Measurements from ENCODE around the gene AEBP1.

Gene AEBP1

GRCh38 chr7:44076101-44076895 is 27.8 kb upstream of the AEBP1 start:
- ATAC-seq = no peak
- H3K27me3 Mint-ChIP-seq = no peaks in the 10 kb centered on the region
- DNase-seq = no peak
- H3K4me3 Mint-ChIP-seq = no peak overlapping the region
- H3K9me3 Mint-ChIP-seq = no peaks in the 10 kb centered on the region
- H3K4me1 Mint-ChIP-seq = peaks cover 69% of the 10 kb centered on the region
- H3K27ac Mint-ChIP-seq = no peak overlapping the region
- peaks cover 49% of the 10 kb centered on the region for H3K36me3 Mint-ChIP-seq (ENCODE audit: low read depth)

GRCh38 chr7:44077061-44077460 is 27.1 kb upstream of the AEBP1 start:
- DNase-seq = no peak
- Mint-ChIP-seq H3K4me3 (no peak overlapping the region), H3K36me3 (ENCODE audit: low read depth) (peaks cover 44% of the 10 kb centered on the region), H3K27me3 (no peaks in the 10 kb centered on the region), H3K4me1 (peaks cover 71% of the 10 kb centered on the region), H3K27ac (no peak overlapping the region), H3K9me3 (no peaks in the 10 kb centered on the region)
- ATAC-seq = no peak

- peak overlapping the region; percentile 64 for H3K27ac Mint-ChIP-seq
- no peaks in the 10 kb centered on the region for H3K9me3 Mint-ChIP-seq
- DNase-seq = no peak
- no peaks in the 10 kb centered on the region for H3K27me3 Mint-ChIP-seq
- H3K36me3 Mint-ChIP-seq (ENCODE audit: low read depth) = peaks cover 38% of the 10 kb centered on the region
- ATAC-seq = no peak
- peaks cover 65% of the 10 kb centered on the region for H3K4me1 Mint-ChIP-seq
- H3K4me3 Mint-ChIP-seq = no peak overlapping the region
Measured at GRCh38 chr7:44077681-44078091, 26.5 kb upstream of the AEBP1 start.

GRCh38 chr7:44078521-44078920 is 25.6 kb upstream of the AEBP1 start:
- Mint-ChIP-seq H3K27me3 (no peaks in the 10 kb centered on the region), H3K36me3 (ENCODE audit: low read depth) (peaks cover 33% of the 10 kb centered on the region), H3K4me3 (peak overlapping the region; percentile 4), H3K9me3 (no peaks in the 10 kb centered on the region), H3K27ac (peak overlapping the region; percentile 37), H3K4me1 (peaks cover 70% of the 10 kb centered on the region)
- DNase-seq (no peak), ATAC-seq (no peak)

DNA sequence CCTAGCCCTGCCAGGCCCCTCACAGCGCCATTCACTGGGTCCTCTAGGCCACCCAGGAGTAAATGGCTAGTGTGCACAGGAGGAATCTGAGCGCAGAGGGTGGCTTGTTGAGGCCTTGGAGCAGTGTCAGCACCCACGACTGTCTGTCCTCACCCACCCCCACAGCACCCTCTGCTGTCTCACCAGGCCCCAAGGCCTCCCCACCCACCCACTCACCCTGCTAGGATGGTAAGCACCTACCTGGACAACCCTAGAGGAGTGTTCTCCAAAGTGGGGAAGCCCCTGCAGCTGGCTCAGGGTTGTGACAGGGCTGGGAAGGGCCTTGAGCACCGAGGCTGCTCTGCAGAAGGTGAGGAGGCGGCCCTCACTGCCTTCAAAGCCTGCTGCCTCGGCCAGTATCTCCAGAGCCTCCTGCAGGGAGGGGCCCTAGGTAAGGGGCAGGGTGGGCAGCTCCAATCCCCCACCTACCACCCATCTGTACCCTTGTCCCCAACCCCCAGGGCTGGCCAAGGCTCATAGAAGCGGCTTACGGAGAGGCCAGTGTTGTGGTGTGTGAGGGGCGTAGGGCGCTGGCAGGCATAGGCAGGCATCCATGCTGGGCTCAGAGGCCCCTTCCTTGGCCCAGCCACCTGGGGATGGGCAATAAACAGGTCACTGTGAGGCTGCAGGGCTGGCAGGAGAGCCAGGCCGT is 24.7 kb upstream of the AEBP1 start:
- Mint-ChIP-seq H3K36me3 (ENCODE audit: low read depth) (peaks cover 30% of the 10 kb centered on the region), H3K4me3 (no peak overlapping the region), H3K9me3 (no peaks in the 10 kb centered on the region), H3K4me1 (peaks cover 70% of the 10 kb centered on the region), H3K27me3 (peaks cover 1% of the 10 kb centered on the region), H3K27ac (peak overlapping the region; percentile 27)
- ATAC-seq (no peak), DNase-seq (no peak)

DNA sequence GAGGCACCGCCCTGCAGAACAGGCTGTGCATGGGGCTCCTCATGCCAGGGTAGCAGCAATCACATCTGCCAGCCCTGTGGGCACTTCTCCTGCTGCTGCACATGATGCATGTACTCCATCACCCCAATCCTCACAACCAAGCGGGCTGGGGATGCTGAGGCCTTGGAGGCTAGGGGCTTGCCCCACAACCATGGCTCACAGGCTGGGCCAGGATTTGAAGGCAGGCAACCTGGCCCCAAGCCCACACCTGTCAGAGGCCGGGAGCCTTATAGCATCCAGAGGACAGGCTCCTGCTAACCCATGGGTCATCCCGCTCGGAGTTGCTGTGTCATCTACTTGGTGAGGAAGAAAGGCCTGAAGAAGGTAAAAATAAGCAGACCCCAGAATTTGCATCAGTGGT is 24.0 kb upstream of the AEBP1 start:
- ATAC-seq = no peak
- Mint-ChIP-seq H3K9me3 (no peaks in the 10 kb centered on the region), H3K27ac (no peak overlapping the region), H3K4me3 (no peak overlapping the region), H3K27me3 (peaks cover 1% of the 10 kb centered on the region), H3K4me1 (peaks cover 64% of the 10 kb centered on the region), H3K36me3 (ENCODE audit: low read depth) (peaks cover 28% of the 10 kb centered on the region)
- DNase-seq = no peak

- DNase-seq = no peak
- H3K4me1 Mint-ChIP-seq = peaks cover 61% of the 10 kb centered on the region
- peak overlapping the region; percentile 87 for H3K4me3 Mint-ChIP-seq
- H3K9me3 Mint-ChIP-seq = no peaks in the 10 kb centered on the region
- no peak for ATAC-seq
- peak overlapping the region; percentile 95 for H3K27ac Mint-ChIP-seq
- H3K36me3 Mint-ChIP-seq (ENCODE audit: low read depth) = peaks cover 28% of the 10 kb centered on the region
- peaks cover 1% of the 10 kb centered on the region for H3K27me3 Mint-ChIP-seq
Measured at GRCh38 chr7:44080686-44081265, 23.4 kb upstream of the AEBP1 start.

DNA sequence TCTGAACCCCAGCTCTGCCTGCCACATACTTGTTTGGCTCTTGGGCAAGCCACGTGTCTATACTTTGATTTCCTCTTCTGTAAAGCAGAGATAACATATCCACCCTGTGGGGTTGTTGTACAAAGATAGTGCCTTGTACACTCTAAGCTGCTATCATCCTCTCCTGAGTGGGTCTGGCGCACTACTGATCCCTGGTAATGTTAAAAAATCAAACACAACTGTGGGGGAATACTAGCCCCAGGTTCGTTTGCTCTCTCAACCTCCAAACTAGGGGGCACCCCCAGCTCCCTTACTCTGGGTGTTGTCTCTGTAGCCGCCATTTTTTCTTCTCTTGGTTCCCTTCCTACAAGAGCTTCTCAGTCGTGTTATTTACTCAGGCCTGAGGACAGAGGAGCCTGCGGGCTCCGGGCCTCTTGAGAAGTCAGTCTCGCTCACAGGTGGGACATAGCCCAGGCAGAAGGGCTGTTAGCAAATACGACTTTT is 22.8 kb upstream of the AEBP1 start:
- ATAC-seq = no peak
- H3K27ac Mint-ChIP-seq = peak overlapping the region; percentile 95
- no peak for DNase-seq
- H3K4me1 Mint-ChIP-seq = peaks cover 61% of the 10 kb centered on the region
- H3K36me3 Mint-ChIP-seq (ENCODE audit: low read depth) = peaks cover 28% of the 10 kb centered on the region
- no peaks in the 10 kb centered on the region for H3K9me3 Mint-ChIP-seq
- peaks cover 1% of the 10 kb centered on the region for H3K27me3 Mint-ChIP-seq
- peak overlapping the region; percentile 87 for H3K4me3 Mint-ChIP-seq

DNA sequence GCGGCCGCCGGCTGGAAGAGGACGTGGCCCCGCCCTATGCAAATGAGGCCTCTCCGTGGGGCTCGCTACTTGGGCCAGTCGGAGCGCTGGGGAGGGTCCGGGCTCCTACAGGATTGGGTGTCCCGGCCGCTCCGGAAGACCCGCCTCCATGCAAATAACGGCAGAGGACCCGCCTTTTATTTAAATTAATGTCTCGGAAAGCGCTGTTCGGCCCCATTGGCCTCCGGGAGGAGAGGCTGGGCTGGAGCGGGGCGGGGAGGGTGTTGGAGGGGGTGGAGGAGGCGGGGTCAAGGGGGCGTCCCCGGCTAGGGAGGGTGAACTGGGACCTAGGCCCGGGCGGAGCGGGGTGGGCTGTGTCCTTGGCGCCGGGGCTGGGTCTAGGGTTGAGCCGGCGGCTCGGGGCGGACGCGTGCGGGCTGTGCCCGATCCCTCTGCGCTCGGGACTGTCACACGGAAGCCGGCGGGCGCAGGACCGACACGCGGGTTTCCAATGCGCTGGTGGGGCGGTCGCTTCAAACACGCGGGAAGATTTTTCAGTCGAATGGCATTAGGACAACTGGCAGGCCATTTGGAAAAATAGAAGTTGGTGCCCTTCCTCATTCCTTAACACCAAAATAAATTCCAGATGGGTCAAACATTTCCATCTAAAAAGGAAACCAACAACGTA is 21.5 kb upstream of the AEBP1 start:
- Mint-ChIP-seq H3K4me1 (peaks cover 49% of the 10 kb centered on the region), H3K4me3 (peak overlapping the region; percentile 87), H3K9me3 (no peaks in the 10 kb centered on the region), H3K27ac (peak overlapping the region; percentile 95), H3K27me3 (peaks cover 1% of the 10 kb centered on the region), H3K36me3 (ENCODE audit: low read depth) (peaks cover 23% of the 10 kb centered on the region)
- ATAC-seq = peak; percentile 95
- DNase-seq = peak; percentile 98

DNA sequence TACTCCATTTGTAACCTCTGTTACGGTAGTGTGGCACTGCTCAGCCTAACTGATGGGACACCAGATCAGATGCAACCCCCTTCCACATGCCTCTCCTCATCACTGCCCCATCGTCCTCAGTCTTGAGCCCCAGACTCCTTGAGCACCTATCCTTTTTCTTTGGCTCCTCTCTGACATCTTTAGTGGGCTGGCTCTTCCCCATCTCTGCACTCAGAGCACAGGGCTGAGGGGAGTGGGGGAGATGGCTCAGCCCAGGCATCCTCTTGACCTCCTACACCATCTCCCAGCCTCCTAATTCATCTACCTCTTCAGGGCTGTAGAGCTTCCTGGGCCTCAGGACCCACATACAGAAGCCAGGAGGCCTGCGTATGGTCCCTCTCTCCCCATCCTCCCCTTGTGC is 20.3 kb upstream of the AEBP1 start:
- Mint-ChIP-seq H3K27ac (peak overlapping the region; percentile 19), H3K9me3 (no peaks in the 10 kb centered on the region), H3K4me1 (peaks cover 38% of the 10 kb centered on the region), H3K4me3 (peak overlapping the region; percentile 87), H3K36me3 (ENCODE audit: low read depth) (peaks cover 15% of the 10 kb centered on the region), H3K27me3 (peaks cover 1% of the 10 kb centered on the region)
- ATAC-seq (no peak), DNase-seq (no peak)

DNA sequence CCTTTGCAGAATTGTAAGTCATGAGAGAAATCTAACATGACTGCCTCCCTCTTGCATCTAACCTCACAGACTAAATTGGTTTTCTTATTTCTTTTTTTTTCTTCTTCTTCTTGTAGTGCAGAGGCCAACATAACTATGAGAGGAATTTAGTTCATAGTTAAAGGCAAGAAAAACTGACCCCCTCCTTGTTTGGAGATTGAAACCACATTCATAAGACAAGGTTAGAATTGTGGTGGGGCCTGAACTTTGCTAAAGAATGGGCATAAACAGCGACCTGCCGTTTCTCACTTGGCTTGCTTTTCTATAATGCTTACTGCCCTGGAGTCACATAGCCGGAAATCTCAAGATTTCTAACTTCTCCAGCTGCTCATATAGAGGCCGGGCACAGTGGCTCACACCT is 19.4 kb upstream of the AEBP1 start:
- Mint-ChIP-seq H3K36me3 (ENCODE audit: low read depth) (peaks cover 12% of the 10 kb centered on the region), H3K27ac (no peak overlapping the region), H3K4me3 (no peak overlapping the region), H3K4me1 (peaks cover 29% of the 10 kb centered on the region), H3K9me3 (no peaks in the 10 kb centered on the region), H3K27me3 (peaks cover 1% of the 10 kb centered on the region)
- DNase-seq (no peak), ATAC-seq (no peak)

GRCh38 chr7:44085546-44085945 is 18.6 kb upstream of the AEBP1 start:
- Mint-ChIP-seq H3K4me3 (no peak overlapping the region), H3K36me3 (ENCODE audit: low read depth) (peaks cover 8% of the 10 kb centered on the region), H3K27me3 (peaks cover 1% of the 10 kb centered on the region), H3K27ac (no peak overlapping the region), H3K9me3 (no peaks in the 10 kb centered on the region), H3K4me1 (peaks cover 20% of the 10 kb centered on the region)
- DNase-seq (no peak), ATAC-seq (no peak)

- Mint-ChIP-seq H3K4me3 (no peak overlapping the region), H3K27me3 (peaks cover 1% of the 10 kb centered on the region), H3K36me3 (ENCODE audit: low read depth) (no peaks in the 10 kb centered on the region), H3K27ac (no peak overlapping the region), H3K4me1 (peaks cover 10% of the 10 kb centered on the region), H3K9me3 (no peaks in the 10 kb centered on the region)
- no peak for ATAC-seq
- no peak for DNase-seq
Measured at GRCh38 chr7:44086627-44087026, 17.5 kb upstream of the AEBP1 start.
